Activated CD4-positive, alpha-beta T cell treated with anti-CD3 and anti-CD28 coated beads for 48 hours (primary cell): Measurements from ENCODE around the gene TMEM94.

Experiments used
- DNase-seq: peaks from one replicate; pipeline ENCODE4 v3.0.0-alpha.2; 2020

The TMEM94 gene

DNA sequence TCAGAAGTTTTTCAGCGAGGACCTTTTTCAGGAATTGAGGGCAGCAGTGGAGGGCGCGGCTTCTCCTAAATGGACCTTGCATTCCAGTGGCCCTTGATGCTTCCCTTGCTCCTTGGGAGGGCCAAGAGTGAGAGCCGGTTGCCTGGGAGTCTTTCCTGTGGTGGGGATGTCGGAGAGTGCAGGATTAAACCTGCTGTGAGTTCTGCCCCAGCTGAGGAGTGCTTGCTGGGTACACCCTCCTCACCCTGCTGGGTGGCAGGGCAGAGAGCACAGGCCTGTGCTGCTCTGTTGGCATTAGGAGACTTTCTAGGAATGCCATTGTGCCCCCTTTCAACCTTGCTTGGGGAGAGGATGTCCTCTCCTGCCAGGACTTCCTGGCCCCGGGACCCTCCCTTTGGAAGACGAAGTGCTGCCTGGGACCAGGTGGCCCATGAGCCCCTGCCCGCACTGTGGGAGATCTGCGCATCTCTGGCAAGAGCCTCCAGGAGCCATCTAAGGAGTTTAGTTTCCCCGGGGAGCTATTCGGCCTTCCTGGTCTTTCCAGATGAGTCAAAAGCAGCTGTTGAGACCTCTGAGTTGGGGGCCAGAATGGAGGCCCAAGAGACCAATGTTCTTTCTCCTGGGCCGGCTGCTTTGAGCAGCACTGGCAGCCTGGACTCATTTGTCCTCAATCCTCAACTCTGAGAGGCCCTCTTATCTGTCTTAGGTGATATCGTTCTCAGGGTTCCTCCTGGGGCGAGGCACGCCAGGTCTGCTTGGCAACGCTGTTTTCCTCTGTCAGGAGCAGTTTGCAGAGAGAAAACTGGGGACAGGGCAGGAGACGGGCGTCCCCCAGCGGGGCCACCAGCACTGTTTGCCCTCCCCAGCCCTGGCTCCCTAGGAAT is 74.6 kb downstream of the TMEM94 start:
- no peak for DNase-seq

DNA sequence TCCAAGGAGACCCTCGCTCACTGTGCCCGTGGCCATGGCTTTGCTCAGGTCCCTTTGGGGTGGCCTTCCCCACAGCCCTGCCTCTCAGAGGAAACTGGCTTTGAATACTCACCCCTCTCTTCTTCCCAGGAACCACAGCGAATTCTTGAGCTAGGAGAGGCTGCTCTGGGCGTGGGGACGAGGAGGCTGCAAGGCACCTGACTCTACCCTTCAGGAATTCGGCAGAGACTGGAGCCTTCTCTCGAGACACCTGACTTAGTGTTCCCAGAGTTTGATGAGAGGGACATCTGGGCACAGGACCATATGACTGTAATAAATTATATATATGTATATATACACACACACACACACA is 75.3 kb downstream of the TMEM94 start:
- no peak for DNase-seq

DNA sequence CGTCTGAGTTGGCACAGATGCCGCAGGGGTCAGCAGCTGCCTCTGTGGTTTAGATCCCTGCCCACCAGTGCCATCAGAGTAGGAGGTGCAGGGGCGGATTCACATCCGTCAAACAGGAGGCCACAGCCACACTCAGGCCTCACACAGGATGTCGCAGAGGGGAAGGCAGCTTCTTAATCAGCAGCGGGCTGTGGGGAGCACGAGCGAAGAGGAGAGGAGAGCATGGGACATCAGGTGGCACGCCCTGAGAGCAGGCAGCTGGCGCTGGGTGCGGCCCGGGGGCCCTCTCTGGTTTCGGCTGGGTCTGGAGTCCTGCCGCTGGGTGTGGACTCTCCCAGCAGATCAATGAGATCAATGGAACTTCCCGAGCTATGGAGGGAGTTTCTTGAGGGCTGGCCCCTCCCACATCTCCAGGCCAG is 78.7 kb downstream of the TMEM94 start:
- DNase-seq, result peak; percentile 70

DNA sequence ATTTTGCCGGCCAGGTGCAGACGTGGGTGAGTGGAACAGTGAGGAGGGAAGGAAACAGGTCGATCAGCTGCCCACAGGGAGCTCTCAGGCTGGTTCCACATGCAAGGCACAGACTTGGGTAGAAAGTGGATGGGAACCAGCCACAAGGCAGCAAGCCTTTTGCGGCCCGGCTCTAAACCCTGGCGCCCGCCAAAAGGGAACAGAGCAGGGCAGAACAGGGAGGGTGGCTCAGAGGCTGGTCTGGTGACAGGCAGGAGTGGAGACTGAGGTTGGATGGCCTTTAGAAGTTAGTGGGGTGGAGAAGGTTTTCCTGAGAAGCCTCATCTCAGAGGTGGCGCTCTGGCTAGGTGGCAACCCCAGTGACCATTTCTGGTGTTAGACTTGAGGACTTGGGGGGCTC is 79.4 kb downstream of the TMEM94 start:
- DNase-seq, result no peak

DNA sequence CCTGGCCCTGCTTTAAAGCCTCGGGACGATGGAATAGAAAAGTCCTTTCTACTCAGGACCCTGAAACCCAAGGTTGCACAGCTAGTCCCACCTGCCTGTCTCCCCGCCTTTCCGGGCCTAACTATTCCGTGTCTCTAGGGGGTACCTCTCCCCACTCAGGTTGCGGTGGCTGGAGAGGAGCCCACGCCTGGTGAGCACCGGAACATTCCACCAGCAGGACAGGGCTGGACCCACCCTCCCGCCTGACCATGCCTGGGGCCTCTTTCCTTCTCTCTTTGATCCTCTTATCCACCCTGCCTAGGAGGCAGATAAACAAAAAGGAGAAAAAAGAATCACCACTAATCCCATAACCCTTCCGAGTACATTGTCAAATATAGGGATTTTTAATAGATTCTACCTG is 79.9 kb downstream of the TMEM94 start:
- no peak for DNase-seq

DNA sequence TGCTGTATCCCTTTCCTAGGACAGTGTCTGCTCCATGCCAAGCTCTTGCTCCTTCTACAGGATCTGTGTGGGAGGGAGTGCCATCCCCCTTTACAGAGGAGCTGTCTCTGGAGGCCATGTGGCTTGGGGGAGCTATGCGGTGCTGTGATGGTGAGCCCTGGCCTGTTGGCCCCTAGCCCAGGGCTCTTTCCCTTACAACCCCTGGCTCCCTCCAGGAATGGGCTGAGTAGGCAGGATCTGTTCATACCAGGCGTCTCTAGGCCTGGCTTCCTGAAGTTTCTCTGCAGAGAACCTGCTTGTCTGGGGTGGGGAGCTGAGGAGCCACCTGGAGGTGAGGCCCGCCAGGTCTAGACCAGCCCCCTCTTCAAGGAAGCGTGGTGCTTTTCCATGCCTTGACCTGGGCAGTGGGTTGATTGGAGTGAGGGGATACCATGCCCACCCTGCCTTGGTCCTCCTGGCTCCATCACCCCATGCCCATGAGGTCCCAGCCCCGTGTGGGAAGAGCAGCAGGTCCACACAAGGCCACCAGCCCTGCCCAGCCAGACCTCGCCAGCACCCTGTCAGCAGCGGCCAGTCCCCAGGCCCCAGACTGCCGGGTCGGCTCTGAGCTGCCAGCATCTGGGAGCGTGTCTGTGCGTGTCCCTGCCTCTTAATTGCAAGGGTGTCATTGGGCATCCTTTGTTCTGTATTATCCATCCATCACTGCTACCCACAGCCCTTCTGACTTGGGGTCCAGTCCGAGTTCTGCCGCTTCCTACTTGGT is 83.7 kb downstream of the TMEM94 start:
- no peak for DNase-seq

DNA sequence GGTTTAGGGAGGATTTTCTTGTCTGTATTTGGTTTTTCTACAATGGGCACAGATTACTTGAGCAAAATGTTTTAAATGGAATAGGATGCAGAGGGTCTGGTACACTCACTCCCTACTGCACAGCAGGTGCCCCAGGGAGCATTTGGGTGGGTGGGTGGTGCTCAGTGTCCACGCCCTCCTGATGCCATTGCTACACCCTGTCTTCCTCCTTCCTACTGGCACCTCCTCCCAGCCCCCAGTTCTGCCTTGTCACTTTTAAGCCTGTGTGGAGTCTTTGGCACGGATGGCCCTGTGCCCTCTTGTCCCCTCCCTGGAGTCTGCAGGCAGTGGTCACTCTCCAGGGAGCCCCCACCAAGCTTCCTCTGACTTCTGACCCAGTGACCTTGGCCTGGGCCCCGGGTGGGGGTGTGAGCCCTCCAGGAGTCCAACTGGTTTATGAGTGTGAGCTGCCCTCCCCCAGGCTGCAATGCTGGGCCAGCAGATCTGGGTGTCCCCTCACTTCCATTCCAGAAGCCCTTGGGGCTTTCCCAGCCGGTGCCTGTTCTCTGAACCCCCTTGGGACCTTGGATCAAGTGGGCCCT is 84.6 kb downstream of the TMEM94 start:
- DNase-seq, result no peak

DNA sequence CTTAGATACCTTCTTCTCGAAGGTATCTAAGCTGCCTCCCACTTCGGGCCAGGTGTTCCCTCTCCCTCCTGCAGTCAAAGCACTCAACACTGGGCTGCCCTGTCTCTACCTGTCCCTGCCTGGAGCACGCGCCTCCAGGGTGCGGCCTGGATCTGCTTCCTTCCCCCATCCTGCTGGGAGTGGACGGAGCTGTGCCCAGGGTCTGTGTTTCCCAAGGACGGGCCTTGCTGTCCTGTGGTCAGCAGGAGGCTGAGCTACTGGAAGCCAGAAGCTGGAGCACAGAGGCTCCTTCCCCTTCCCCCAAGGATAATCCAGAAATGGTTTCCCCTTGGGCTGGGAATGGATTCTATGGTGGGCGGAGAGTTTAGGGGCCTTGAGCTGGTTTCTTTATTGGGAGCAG is 85.8 kb downstream of the TMEM94 start:
- no peak for DNase-seq

DNA sequence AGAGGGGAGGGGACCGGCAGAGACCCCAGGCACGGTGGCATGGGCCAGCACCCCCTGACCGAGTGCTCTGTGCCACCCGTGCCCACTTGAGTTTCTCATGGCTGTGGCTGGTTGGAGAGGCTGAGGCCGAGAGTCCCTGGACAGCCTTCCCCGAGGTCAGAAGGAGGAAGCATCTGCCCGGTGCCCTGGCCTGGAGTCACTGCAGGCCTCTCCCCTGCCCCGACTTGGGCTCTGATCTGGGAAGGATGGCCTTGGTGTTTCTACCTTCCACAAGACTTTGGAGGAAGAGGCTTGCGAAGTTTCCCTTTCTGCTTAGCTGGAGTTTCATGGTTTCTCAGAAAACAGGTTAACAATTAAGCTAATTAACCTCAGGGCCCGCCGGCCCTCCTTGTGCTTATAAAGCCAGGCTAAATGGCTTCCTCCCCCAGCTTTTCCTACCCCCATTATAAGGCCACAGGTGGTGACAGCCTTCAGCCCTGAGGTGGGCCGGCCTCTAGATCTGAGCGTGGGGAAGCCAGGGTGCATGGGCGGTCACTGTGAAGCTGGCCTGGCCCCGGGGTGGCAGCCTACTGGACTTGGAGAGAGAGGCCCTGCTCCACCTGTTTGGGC is 86.4 kb downstream of the TMEM94 start:
- DNase-seq, result no peak

DNA sequence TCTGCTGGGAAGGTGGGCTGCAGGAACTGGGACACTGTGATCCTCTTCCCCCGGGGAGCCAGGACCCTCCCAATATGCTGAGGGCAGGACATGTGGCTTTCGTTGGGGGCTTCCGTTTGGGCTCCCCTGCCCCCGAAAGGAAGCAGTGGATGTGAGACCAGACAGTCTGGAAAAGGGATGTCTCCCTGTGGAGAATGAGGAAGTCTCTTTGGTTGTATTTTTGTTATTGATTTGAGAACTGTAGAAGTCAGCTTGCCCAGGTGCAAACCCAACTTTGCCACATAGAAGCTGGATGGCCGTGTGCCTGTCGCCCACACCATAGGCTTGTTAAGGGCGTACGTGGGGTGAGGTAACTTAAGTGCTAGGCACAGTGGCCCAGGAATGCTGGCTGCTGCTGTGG is 87.8 kb downstream of the TMEM94 start:
- DNase-seq, result no peak

DNA sequence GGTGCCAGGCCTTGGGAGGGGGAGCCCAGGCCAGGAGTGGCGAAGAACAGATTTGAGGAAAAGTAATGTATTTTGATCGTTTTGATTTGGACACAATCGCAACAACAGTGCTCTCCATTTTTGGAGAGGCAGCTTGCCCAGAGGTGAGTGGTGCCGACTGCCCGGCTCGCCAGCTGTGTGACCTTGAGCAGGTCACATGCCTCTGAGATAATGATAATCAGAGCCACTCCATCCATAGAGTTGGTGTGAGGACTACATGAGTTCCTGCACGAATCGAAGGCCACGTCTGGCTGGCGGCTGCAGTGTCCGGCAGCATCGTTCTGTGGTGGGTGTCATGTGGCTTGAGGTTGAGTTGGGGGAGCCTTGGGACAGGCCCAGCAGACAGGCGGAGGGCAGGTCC is 89.7 kb downstream of the TMEM94 start:
- DNase-seq, result no peak

DNA sequence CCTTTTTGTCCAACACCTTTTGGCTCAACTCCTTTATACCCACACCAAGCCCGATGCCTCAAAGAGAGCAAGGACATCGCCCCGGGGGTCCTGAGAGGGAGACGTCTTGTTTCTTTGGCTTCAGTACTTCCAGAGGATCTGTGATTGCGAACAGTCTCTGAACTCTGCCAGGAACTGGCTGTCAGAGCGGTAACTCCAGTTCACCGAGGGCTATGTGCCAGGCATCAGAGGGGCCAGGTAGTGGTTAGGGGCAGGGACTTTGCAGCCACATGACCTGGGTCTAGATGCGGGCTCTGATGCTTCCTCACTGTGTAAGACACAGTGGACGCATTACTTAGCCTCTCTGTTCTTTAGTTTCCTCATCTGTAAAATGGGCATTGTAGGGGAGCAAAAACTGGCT is 90.7 kb downstream of the TMEM94 start:
- DNase-seq, result no peak

DNA sequence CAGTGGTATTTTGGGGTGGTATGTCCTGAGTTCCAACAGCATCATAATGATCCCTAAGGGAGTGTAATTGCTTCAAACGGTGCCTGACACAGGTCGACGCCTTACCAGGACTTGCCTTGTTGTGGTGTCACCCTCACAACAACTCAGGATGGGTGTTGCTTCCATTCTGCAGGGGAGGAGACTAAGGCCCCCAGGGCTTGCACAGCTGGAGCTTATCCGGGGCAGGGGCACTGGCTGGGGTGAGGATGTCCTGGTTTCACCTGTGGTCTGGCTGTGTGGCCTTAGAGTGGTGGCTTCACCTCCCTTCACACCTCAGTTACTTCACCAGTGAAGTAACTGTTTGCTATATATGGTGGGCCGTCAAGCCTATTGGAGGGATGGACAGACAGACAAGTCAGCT is 92.4 kb downstream of the TMEM94 start:
- DNase-seq, result no peak
